Measurements from ENCODE around the gene PAN3. TPM values are rescaled to one million over a fixed set of nuclear protein-coding genes. Genes with fewer than 3 reads are reported as not detected.

Gene PAN3
- total and polyA plus RNA-seq, 4 experiments from 2014 or later = 2.8 to 66.7 (median 36.4) TPM

GRCh38 chr13:28327373-28328270 is 189.3 kb downstream of the PAN3 start:
- Mint-ChIP-seq H3K9me3 (no peaks in the 10 kb centered on the region), H3K4me3 (no peak overlapping the region), H3K4me1 (no peaks in the 10 kb centered on the region), H3K27me3 (peaks cover 0 to 2% of the 10 kb centered on the region in 2 donors), H3K27ac (no peak overlapping the region), H3K36me3 (no peaks in the 10 kb centered on the region)
- ChIA-PET POLR2A (ENCODE audit: partially characterized antibody) (no interaction called here), CTCF (ENCODE audit: partially characterized antibody) (no interaction called here)
- no peaks in the 10 kb centered on the region for H3K27me3 ChIP-seq (ENCODE audit: insufficient read depth, low read length)
- H3K4me1 ChIP-seq (ENCODE audit: insufficient read depth, low read length) = no peaks in the 10 kb centered on the region
- H3K36me3 ChIP-seq (ENCODE audit: insufficient read depth, low read length) = no peaks in the 10 kb centered on the region
- H3K27ac ChIP-seq (ENCODE audit: low read depth, low read length) = no peak overlapping the region
- DNase-seq = no peak
- intact Hi-C loops (cut with micrococcal nuclease) = loop anchor here (10.0 kb wide), 1 partner anchor 1037 kb away; no protein-coding TSS in a partner anchor
- no peaks in the 10 kb centered on the region for H3K9me3 ChIP-seq (ENCODE audit: control insufficient read depth in 1 of 2, low read length in 2 of 2)
- H3K4me3 ChIP-seq (ENCODE audit: low read length in 2 of 2) = no peak overlapping the region

- H3K27me3 Mint-ChIP-seq = peaks cover 0 to 2% of the 10 kb centered on the region in 2 donors
- Histone ChIP-seq H3K27ac (ENCODE audit: low read depth, low read length) (no peak overlapping the region), H3K4me1 (ENCODE audit: insufficient read depth, low read length) (no peaks in the 10 kb centered on the region), H3K9me3 (ENCODE audit: control insufficient read depth in 1 of 2, low read length in 2 of 2) (no peaks in the 10 kb centered on the region), H3K4me3 (ENCODE audit: low read length in 2 of 2) (no peak overlapping the region), H3K36me3 (ENCODE audit: insufficient read depth, low read length) (no peaks in the 10 kb centered on the region), H3K27me3 (ENCODE audit: insufficient read depth, low read length) (no peaks in the 10 kb centered on the region)
- intact Hi-C loops (cut with micrococcal nuclease) = loop anchor here (10.0 kb wide), 1 partner anchor 1037 kb away; no protein-coding TSS in a partner anchor
- H3K4me1 Mint-ChIP-seq = no peaks in the 10 kb centered on the region
- POLR2A ChIA-PET (ENCODE audit: partially characterized antibody) = no interaction called here
- no peaks in the 10 kb centered on the region for H3K36me3 Mint-ChIP-seq
- no peak for DNase-seq
- H3K27ac Mint-ChIP-seq = no peak overlapping the region
- CTCF ChIA-PET (ENCODE audit: partially characterized antibody) = no interaction called here
- no peak overlapping the region for H3K4me3 Mint-ChIP-seq
- H3K9me3 Mint-ChIP-seq = no peaks in the 10 kb centered on the region
These were observed 189.9 kb downstream of the PAN3 start for GRCh38 chr13:28328271-28328607.

- Histone ChIP-seq H3K27ac (ENCODE audit: low read depth, low read length) (no peak overlapping the region), H3K9me3 (ENCODE audit: control insufficient read depth in 1 of 2, low read length in 2 of 2) (no peaks in the 10 kb centered on the region), H3K36me3 (ENCODE audit: insufficient read depth, low read length) (no peaks in the 10 kb centered on the region), H3K27me3 (ENCODE audit: insufficient read depth, low read length) (no peaks in the 10 kb centered on the region), H3K4me1 (ENCODE audit: insufficient read depth, low read length) (no peaks in the 10 kb centered on the region), H3K4me3 (ENCODE audit: low read length in 2 of 2) (no peak overlapping the region)
- POLR2A ChIA-PET (ENCODE audit: partially characterized antibody) = no interaction called here
- H3K27ac Mint-ChIP-seq = no peak overlapping the region
- intact Hi-C loops (cut with micrococcal nuclease) = loop anchor here (10.0 kb wide), 1 partner anchor 1035 kb away; no protein-coding TSS in a partner anchor
- no peaks in the 10 kb centered on the region for H3K36me3 Mint-ChIP-seq
- peaks cover 0 to 2% of the 10 kb centered on the region in 2 donors for H3K27me3 Mint-ChIP-seq
- no peaks in the 10 kb centered on the region for H3K9me3 Mint-ChIP-seq
- no peak for DNase-seq
- no peaks in the 10 kb centered on the region for H3K4me1 Mint-ChIP-seq
- CTCF ChIA-PET (ENCODE audit: partially characterized antibody) = interaction anchor here (1.0 kb wide), 1 partner anchor 15 kb away, joined by 3 read pairs; no protein-coding TSS in a partner anchor
- no peak overlapping the region for H3K4me3 Mint-ChIP-seq
These were observed 191.2 kb downstream of the PAN3 start for GRCh38 chr13:28329395-28330158.

- H3K4me1 ChIP-seq (ENCODE audit: insufficient read depth, low read length) = no peaks in the 10 kb centered on the region
- no peaks in the 10 kb centered on the region for H3K9me3 ChIP-seq (ENCODE audit: control insufficient read depth in 1 of 2, low read length in 2 of 2)
- no peak overlapping the region for H3K4me3 ChIP-seq (ENCODE audit: low read length in 2 of 2)
- no peaks in the 10 kb centered on the region for H3K4me1 Mint-ChIP-seq
- H3K4me3 Mint-ChIP-seq = no peak overlapping the region
- H3K36me3 Mint-ChIP-seq = no peaks in the 10 kb centered on the region
- H3K27me3 Mint-ChIP-seq = peaks cover 0 to 5% of the 10 kb centered on the region in 2 donors
- no peaks in the 10 kb centered on the region for H3K27me3 ChIP-seq (ENCODE audit: insufficient read depth, low read length)
- no peak overlapping the region for H3K27ac ChIP-seq (ENCODE audit: low read depth, low read length)
- ChIA-PET CTCF (ENCODE audit: partially characterized antibody) (no interaction called here), POLR2A (ENCODE audit: partially characterized antibody) (no interaction called here)
- H3K9me3 Mint-ChIP-seq = no peaks in the 10 kb centered on the region
- no peak for DNase-seq
- no peak overlapping the region for H3K27ac Mint-ChIP-seq
- no peaks in the 10 kb centered on the region for H3K36me3 ChIP-seq (ENCODE audit: insufficient read depth, low read length)
- intact Hi-C loops (cut with micrococcal nuclease) = no loop called here
These were observed 195.0 kb downstream of the PAN3 start for GRCh38 chr13:28333204-28333881.

GRCh38 chr13:28336193-28336657 is 197.9 kb downstream of the PAN3 start:
- H3K4me1 Mint-ChIP-seq = peaks cover 0 to 2% (median 0%) of the 10 kb centered on the region in 4 donors
- ChIA-PET POLR2A (ENCODE audit: partially characterized antibody) (no interaction called here), CTCF (ENCODE audit: partially characterized antibody) (interaction anchor here (1.0 kb wide), 1 partner anchor 12 kb away, joined by 3 read pairs; no protein-coding TSS in a partner anchor)
- Histone ChIP-seq H3K4me1 (ENCODE audit: insufficient read depth, low read length) (no peaks in the 10 kb centered on the region), H3K27me3 (ENCODE audit: insufficient read depth, low read length) (no peaks in the 10 kb centered on the region), H3K4me3 (ENCODE audit: low read length in 2 of 2) (no peak overlapping the region), H3K36me3 (ENCODE audit: insufficient read depth, low read length) (no peaks in the 10 kb centered on the region), H3K27ac (ENCODE audit: low read depth, low read length) (no peak overlapping the region), H3K9me3 (ENCODE audit: control insufficient read depth in 1 of 2, low read length in 2 of 2) (no peaks in the 10 kb centered on the region)
- DNase-seq = no peak
- intact Hi-C loops (cut with micrococcal nuclease) = no loop called here
- H3K36me3 Mint-ChIP-seq = no peaks in the 10 kb centered on the region
- H3K9me3 Mint-ChIP-seq = no peaks in the 10 kb centered on the region
- H3K27me3 Mint-ChIP-seq = peaks cover 0 to 5% of the 10 kb centered on the region in 2 donors
- H3K4me3 Mint-ChIP-seq = no peak overlapping the region
- H3K27ac Mint-ChIP-seq = no peak overlapping the region

- Mint-ChIP-seq H3K36me3 (no peaks in the 10 kb centered on the region), H3K27me3 (peaks cover 1 to 7% of the 10 kb centered on the region in 2 donors), H3K4me3 (no peak overlapping the region), H3K9me3 (no peaks in the 10 kb centered on the region), H3K27ac (peak overlapping the region in 1 of 7 donors; percentile 69), H3K4me1 (peaks cover 0 to 4% (median 0%) of the 10 kb centered on the region in 4 donors)
- H3K9me3 ChIP-seq (ENCODE audit: control insufficient read depth in 1 of 2, low read length in 2 of 2) = no peaks in the 10 kb centered on the region
- ChIA-PET CTCF (ENCODE audit: partially characterized antibody) (interaction anchor here (1.0 kb wide), 1 partner anchor 13 kb away, joined by 3 read pairs; no protein-coding TSS in a partner anchor), POLR2A (ENCODE audit: partially characterized antibody) (no interaction called here)
- no peaks in the 10 kb centered on the region for H3K4me1 ChIP-seq (ENCODE audit: insufficient read depth, low read length)
- DNase-seq = no peak
- no peaks in the 10 kb centered on the region for H3K36me3 ChIP-seq (ENCODE audit: insufficient read depth, low read length)
- H3K27ac ChIP-seq (ENCODE audit: low read depth, low read length) = no peak overlapping the region
- H3K27me3 ChIP-seq (ENCODE audit: insufficient read depth, low read length) = no peaks in the 10 kb centered on the region
- no peak overlapping the region for H3K4me3 ChIP-seq (ENCODE audit: low read length in 2 of 2)
- intact Hi-C loops (cut with micrococcal nuclease) = no loop called here
These were observed 199.0 kb downstream of the PAN3 start for GRCh38 chr13:28337166-28338005.
